ENCODE results near the gene CLIP1. TPM values are rescaled to one million over a fixed set of nuclear protein-coding genes. Genes with fewer than 3 reads are reported as not detected.

Gene CLIP1
- total RNA-seq, 2 experiments from 2014 or later = 11.2 to 25.6 TPM

- H3K9me3 ChIP-seq (ENCODE audit: low read length) = no peaks in the 10 kb centered on the region
- ChIA-PET CTCF (ENCODE audit: unreplicated experiment) (no interaction called here), POLR2A (interaction anchor here (0.7 kb wide), 1 partner anchor 11 kb away, joined by 3 read pairs; no protein-coding TSS in a partner anchor)
- H3K4me2 ChIP-seq (ENCODE audit: low read length) = no peak overlapping the region
- no peaks in the 10 kb centered on the region for H3K79me2 ChIP-seq (ENCODE audit: insufficient read depth, low read depth, low read length)
- no peak for TF ChIP-seq EZH2phosphoT487 (IDR thresholded peaks at IDR 0.05; ENCODE audit: borderline replicate concordance, low read depth, low read length)
- no peak for TF ChIP-seq CTCF (conservative IDR thresholded peaks at IDR 0.05; ENCODE audit: low read length)
- intact Hi-C loops (cut with micrococcal nuclease; ENCODE audit: unreplicated experiment) = no loop called here
- no TSS peak for BruUV-seq (replicated peaks)
- no peaks in the 10 kb centered on the region for H4K20me1 ChIP-seq (ENCODE audit: insufficient read depth, low read length)
- no peaks in the 10 kb centered on the region for H3K4me1 ChIP-seq (ENCODE audit: insufficient read depth, low read length, poor library complexity, severe bottlenecking)
- H3K9me2 ChIP-seq (ENCODE audit: insufficient read depth, low read length) = no peaks in the 10 kb centered on the region
- H2AFZ ChIP-seq (ENCODE audit: low read length) = no peak overlapping the region
- no peaks in the 10 kb centered on the region for H3K36me3 ChIP-seq (ENCODE audit: insufficient read depth, low read length)
- no peak overlapping the region for H3K4me3 ChIP-seq (ENCODE audit: low read depth, low read length, poor library complexity, severe bottlenecking)
- DNase-seq (ENCODE audit: low spot score) = no peak
- H3K27ac ChIP-seq (ENCODE audit: low read depth, low read length, poor library complexity, severe bottlenecking) = no peak overlapping the region
Observed at GRCh38 chr12:122293081-122293480, 129.4 kb downstream of the CLIP1 start.

GRCh38 chr12:122291431-122291830 is 131.0 kb downstream of the CLIP1 start:
- Histone ChIP-seq H3K79me2 (ENCODE audit: insufficient read depth, low read depth, low read length) (no peaks in the 10 kb centered on the region), H3K36me3 (ENCODE audit: insufficient read depth, low read length) (no peaks in the 10 kb centered on the region), H3K9me2 (ENCODE audit: insufficient read depth, low read length) (no peaks in the 10 kb centered on the region), H3K27ac (ENCODE audit: low read depth, low read length, poor library complexity, severe bottlenecking) (no peak overlapping the region), H3K4me2 (ENCODE audit: low read length) (no peak overlapping the region), H3K4me3 (ENCODE audit: low read depth, low read length, poor library complexity, severe bottlenecking) (no peak overlapping the region), H2AFZ (ENCODE audit: low read length) (no peak overlapping the region), H4K20me1 (ENCODE audit: insufficient read depth, low read length) (no peaks in the 10 kb centered on the region), H3K4me1 (ENCODE audit: insufficient read depth, low read length, poor library complexity, severe bottlenecking) (no peaks in the 10 kb centered on the region), H3K9me3 (ENCODE audit: low read length) (no peaks in the 10 kb centered on the region)
- TF ChIP-seq CTCF (conservative IDR thresholded peaks at IDR 0.05; ENCODE audit: low read length) (no peak), EZH2phosphoT487 (IDR thresholded peaks at IDR 0.05; ENCODE audit: borderline replicate concordance, low read depth, low read length) (no peak)
- ChIA-PET CTCF (ENCODE audit: unreplicated experiment) (no interaction called here), POLR2A (no interaction called here)
- no peak for DNase-seq (ENCODE audit: low spot score)
- BruUV-seq (replicated peaks) = no TSS peak
- intact Hi-C loops (cut with micrococcal nuclease; ENCODE audit: unreplicated experiment) = no loop called here

GRCh38 chr12:122283680-122284079 is 138.8 kb downstream of the CLIP1 start:
- POLR2A ChIA-PET = no interaction called here

More at GRCh38 chr12:122283680-122284079, 138.8 kb downstream of the CLIP1 start:
- Histone ChIP-seq H3K79me2 (ENCODE audit: insufficient read depth, low read depth, low read length) (no peaks in the 10 kb centered on the region), H3K27ac (ENCODE audit: low read depth, low read length, poor library complexity, severe bottlenecking) (no peak overlapping the region), H3K9me3 (ENCODE audit: low read length) (no peaks in the 10 kb centered on the region), H3K4me3 (ENCODE audit: low read depth, low read length, poor library complexity, severe bottlenecking) (no peak overlapping the region), H4K20me1 (ENCODE audit: insufficient read depth, low read length) (no peaks in the 10 kb centered on the region), H3K4me2 (ENCODE audit: low read length) (no peak overlapping the region), H2AFZ (ENCODE audit: low read length) (no peak overlapping the region), H3K9me2 (ENCODE audit: insufficient read depth, low read length) (no peaks in the 10 kb centered on the region), H3K4me1 (ENCODE audit: insufficient read depth, low read length, poor library complexity, severe bottlenecking) (no peaks in the 10 kb centered on the region), H3K36me3 (ENCODE audit: insufficient read depth, low read length) (no peaks in the 10 kb centered on the region)
- no peak for DNase-seq (ENCODE audit: low spot score)
- BruUV-seq (replicated peaks) = no TSS peak
- TF ChIP-seq CTCF (conservative IDR thresholded peaks at IDR 0.05; ENCODE audit: low read length) (no peak), EZH2phosphoT487 (IDR thresholded peaks at IDR 0.05; ENCODE audit: borderline replicate concordance, low read depth, low read length) (no peak)
- CTCF ChIA-PET (ENCODE audit: unreplicated experiment) = no interaction called here
- intact Hi-C loops (cut with micrococcal nuclease; ENCODE audit: unreplicated experiment) = no loop called here
